Pulmonary artery endothelial cell (primary cell): ENCODE results near the gene FAM90A1. TPM values are rescaled to one million over a fixed set of nuclear protein-coding genes. Genes with fewer than 3 reads are reported as not detected.
"Not testable (repeated sequence)": the region's sequence is repeated elsewhere in the genome, so short reads cannot be mapped to it uniquely, and the experiment has no call there.

Experiments used
- DNase-seq: peaks from one replicate; pipeline ENCODE4 v3.0.0-alpha.2; 2011; ENCODE audit warnings: low read depth, low spot score
- total RNA-seq: library from RNA; depleted of rRNA; stranded (reverse); fragments of >200 nt; gene quantifications from 2 replicates; pipeline ENCODE4 v1.2.3, GENCODE V29; 2014

Gene FAM90A1
- 0.11 TPM in 1 of 2 replicates, not detected in the other for total RNA-seq

- DNase-seq: not testable (repeated sequence)
Observed at GRCh38 chr12:8226992-8227731, at the start of gene FAM90A1. Gene FAM90A1, minus strand, starts transcription at chr12:8227618. Its CDS starts 2,786 bp downstream, at chr12:8224832.

- not testable (repeated sequence) for DNase-seq
Observed at GRCh38 chr12:8276397-8276796, 49.0 kb upstream of the FAM90A1 start.

DNA sequence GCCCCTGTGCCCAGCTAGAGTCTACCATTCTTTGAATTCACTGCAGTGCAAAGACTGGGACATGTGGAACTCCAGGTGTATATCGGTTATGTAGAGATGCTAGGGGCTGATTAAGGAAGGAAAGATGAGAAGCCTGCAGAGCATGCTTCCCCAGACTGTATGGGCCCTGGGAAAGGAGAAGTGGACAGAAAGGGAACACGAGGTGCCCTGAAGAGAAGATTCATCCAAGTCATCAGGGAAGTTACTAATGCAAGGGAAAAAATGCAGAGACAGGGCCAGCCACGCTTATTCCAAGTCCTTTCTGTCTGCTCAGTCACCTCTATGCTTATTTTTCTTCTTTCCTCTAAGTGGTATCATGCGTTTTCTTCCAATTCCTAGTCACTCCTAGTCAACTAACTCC lies 39.3 kb upstream of the FAM90A1 start:
- not testable (repeated sequence) for DNase-seq

- not testable (repeated sequence) for DNase-seq
Observed at GRCh38 chr12:8264236-8264635, 36.8 kb upstream of the FAM90A1 start.

DNA sequence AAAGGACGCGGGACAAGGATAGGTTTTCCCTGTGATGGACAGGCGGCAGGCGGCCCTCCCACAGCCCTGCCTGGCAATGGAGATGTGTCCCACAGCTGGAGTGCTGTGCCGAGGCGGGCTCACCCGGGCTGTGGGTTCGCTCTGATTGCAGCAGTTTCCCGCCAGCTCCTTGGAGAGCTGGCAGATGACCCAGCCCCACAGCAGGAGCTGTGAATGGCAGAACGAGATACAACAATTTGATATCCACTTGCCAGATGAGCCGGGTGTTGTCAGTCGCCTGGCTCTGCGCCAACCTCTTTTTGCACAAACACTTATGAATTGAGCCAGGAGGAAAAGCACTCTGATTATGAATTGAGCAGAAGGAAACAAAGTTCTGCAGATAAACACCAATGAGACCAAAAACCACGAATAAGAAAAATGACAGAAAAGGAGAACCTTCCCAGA lies 33.7 kb upstream of the FAM90A1 start:
- DNase-seq: not testable (repeated sequence)

GRCh38 chr12:8256356-8256755 lies 28.9 kb upstream of the FAM90A1 start:
- DNase-seq: not testable (repeated sequence)

DNA sequence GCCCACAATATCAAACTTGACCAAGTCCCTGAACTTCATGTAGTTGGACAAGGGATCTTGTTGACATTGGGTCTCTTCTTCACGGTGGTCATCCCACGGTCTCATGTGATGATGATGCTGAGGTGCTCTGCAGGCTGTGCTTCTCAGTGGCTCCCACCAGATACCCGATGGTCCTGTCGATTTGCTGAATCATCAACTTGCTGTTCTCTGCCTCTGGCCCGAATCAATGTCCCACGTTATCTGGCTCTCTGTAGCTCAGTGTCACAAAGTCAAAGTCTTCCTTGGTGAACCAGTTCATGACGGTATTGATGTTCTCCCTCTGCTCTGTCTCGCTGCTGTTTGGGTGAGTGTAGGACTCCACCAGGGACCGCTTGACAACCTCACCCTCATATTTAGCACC lies 27.3 kb upstream of the FAM90A1 start:
- not testable (repeated sequence) for DNase-seq

DNA sequence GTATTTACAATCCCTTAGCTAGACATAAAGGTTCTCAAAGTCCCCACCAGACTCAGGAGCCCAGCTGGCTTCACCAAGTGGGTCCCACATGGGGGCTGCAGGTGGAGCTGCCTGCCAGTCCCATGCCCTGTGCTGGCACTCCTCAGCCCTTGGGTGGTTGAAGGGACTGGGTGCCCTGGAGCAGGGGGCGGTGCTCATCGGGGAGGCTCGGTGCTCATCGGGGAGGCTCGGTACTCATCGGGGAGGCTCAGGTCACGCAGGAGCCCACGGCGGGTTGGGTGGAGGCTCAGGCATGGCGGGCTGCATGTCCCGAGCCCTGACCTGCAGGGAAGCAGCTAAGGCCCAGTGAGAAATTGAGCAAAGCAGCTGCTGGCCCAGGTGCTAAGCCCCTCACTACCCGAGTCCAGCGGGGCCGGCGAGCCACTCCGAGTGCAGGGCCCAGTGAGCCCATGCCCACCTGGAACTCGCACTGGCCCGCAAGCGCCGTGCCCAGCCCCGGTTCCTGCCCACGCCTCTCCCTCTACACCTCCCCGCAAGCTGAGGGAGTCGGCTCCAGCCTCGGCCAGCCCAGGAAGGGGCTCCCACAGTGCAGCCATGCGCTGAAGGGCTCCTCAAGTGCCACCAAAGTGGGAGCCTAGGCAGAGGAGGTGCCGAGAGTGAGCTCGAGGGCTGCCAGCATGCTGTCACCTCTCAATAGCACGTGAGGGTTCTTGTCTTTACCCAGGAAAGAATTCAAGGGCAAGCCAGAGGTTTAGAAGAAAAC lies 24.8 kb upstream of the FAM90A1 start:
- DNase-seq: not testable (repeated sequence)

- not testable (repeated sequence) for DNase-seq
Observed at GRCh38 chr12:8251616-8252015, 24.2 kb upstream of the FAM90A1 start.

GRCh38 chr12:8246941-8247535 lies 19.6 kb upstream of the FAM90A1 start:
- not testable (repeated sequence) for DNase-seq

- DNase-seq: not testable (repeated sequence)
Observed at GRCh38 chr12:8243682-8244161, 16.3 kb upstream of the FAM90A1 start.

GRCh38 chr12:8242880-8243681 lies 15.7 kb upstream of the FAM90A1 start:
- peak; percentile 82 for DNase-seq

DNA sequence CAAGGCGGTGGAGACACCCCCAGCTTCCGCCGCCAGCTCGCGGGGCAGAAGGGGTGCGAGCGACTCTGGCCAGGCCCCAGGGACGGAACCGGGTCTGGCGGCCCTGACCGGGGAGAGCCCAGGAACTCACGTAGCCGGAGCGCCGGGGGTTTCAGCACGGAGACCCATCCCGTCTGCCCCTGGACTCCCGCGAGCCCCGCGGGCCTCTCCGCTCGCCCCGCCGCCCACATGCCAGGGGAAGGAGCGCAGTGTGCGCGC lies 15.1 kb upstream of the FAM90A1 start:
- not testable (repeated sequence) for DNase-seq

DNA sequence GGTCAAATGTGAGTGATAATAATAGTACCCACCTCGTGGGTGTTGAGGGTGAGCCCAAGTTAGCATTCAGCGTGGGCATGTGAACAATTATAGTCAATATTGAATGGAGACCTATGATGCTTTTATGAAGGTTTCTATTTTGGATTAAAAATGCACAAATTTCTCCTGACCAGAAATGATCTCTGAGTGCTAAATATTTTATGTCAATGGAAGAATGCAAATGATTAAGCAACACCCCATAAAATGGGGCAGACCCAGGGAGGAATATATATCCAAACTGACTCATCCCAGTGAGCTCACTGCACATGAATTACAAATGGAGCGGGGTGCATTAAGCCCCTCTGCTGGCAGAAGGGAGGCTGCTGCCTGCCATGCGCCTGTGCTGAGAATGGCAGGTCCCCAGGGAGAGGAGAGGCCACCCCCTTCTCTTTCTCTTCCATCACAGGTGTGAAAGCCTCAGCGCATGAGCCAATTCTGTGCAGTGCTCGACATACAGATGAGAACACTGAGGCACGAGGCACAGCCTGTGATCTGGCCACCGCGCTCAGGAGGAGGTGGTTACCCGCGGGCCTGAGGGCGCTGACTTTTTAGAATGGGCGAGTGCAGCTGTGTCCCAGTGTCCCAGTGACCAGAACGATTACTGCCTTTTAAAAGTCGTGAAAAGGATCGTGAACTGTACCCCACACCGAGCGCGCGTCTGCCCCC lies 14.7 kb upstream of the FAM90A1 start:
- DNase-seq: not testable (repeated sequence)

GRCh38 chr12:8240340-8241114 lies 13.1 kb upstream of the FAM90A1 start:
- not testable (repeated sequence) for DNase-seq

DNA sequence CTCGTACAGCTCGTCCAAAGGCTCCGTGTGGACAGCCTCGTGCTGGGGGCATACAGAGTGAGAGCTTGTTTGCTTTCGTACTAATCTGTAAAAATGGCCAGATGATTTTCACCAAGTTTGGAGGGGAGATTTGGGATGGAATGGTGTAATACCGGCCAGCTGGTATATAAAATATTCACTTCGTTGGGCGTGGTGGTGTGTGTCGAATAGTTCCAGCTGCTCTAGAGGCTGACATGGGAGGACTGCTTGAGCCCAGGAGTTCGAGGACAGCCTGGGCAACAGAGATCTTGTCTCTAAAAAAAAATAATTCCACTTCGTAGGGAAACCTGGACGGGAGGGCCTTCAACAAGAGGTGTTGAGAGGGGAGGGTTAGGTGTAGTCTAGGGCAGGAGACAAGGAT lies 9.6 kb upstream of the FAM90A1 start:
- DNase-seq: not testable (repeated sequence)

DNA sequence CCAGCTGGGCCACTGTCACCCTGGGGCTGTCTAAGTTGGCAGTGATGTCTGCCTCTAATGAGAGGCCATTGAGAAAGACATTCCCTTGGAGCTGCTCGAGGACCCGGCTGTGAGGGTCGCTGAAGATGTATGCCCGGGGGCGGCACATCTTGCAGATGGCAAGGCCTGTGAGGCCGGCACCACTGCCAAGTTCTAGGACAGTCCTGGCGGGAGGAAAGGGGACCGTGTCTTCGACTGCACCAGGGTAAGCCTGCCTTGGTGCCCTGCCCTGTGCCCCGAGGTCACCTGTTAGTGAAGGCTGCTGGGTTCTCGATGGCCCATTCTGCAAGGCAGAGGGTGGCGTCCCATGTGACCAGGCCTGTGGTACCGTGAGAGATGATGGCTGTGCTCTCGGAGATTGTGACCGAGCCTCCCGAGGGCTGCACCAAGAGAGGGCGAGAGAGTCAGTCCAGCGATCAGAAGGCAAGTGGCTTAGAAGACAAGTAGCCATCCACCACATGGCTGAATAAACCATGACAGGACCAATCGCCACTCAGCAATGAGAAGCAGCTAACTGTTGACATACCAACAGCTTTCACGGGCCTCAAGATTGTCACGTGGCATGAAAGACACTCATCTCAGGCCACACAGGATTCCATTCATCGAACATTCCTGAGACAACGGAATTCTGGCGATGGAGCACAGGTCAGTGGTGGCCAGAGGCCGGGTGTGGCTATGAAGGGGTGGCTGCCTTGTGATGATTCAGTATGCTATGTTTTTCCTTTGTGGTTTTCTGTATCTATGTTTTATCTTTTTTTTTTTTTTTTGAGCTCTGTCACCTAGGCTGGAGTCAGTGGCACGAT lies 8.1 kb upstream of the FAM90A1 start:
- not testable (repeated sequence) for DNase-seq

DNA sequence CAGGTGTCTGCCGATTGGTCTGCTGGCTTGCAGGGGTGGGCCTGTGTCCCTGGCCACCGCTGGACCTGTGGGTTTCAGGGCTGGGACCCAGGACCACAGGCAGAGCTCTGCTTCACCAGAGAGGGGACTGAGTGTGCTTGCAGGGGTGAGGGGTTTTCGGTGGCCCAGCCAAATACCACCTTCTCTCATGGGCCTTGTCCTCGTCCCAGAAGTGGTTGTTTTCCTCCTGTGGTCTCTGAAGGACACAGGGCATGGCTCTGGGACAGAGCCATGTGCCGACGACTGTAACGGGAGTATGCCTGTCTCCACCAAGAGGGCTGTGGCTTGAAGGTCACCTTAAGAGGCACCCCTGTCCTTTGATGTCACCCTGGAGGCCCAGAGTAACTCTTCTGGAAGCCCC lies 7.3 kb upstream of the FAM90A1 start:
- not testable (repeated sequence) for DNase-seq

DNA sequence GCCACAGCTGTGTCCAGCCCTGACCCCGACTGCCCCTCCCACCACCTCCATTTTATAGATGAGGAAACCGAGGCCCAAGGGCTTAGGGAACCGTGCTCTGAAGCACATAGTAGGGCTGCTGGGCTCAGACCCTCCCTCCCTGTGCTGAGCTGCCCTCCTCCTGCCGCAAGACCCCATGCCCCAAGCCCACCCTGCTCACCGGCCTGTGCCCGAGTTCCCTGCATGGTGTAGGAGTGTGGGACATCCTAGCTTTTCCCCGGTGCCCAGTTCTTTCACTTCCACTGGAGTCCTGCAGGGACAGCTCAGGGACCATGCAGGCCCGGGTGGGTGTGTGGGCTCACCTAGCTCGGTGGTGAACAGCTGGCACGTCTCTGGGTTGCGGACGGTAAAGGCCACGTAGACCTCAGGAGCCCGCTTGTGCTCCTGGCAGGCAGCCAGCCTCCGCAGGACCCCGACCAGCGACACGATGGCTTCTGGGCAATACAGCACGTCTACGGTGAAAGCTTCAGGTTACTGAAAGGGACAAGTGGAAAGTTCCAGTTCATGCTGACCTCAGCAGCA lies 6.6 kb upstream of the FAM90A1 start:
- DNase-seq: not testable (repeated sequence)
